ENCODE results near the gene TCP10L. TPM values are rescaled to one million over a fixed set of nuclear protein-coding genes. Genes with fewer than 3 reads are reported as not detected.

TCP10L gene
- total RNA-seq, 1 donor from 2014 or later, result 1.3 TPM

DNA sequence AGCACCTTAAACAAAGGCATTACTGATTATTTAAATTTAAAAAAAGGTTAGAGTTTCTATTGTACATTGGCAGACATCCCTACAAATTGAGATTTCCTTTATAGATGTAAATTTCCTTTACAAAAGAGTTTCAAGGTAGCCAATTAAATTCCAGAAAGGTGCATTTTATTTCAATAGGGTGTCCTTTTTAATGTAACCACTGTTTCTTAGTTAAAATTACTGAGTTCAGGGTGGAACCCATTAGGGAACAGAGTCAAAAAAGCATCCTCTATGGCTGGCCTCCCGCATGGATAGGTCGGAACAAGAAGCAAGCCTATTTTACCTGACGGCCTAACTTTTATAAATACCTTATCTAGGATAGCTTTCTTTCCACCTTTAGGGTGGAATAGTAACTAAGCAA, 24.4 kb downstream of the TCP10L start:
- Mint-ChIP-seq H3K36me3 (ENCODE audit: unreplicated experiment) (no peaks in the 10 kb centered on the region), H3K27ac (ENCODE audit: unreplicated experiment) (no peak overlapping the region), H3K27me3 (ENCODE audit: unreplicated experiment) (peaks cover 26% of the 10 kb centered on the region), H3K4me3 (ENCODE audit: unreplicated experiment) (no peak overlapping the region), H3K9me3 (ENCODE audit: unreplicated experiment) (peaks cover 15% of the 10 kb centered on the region), H3K4me1 (ENCODE audit: unreplicated experiment) (no peaks in the 10 kb centered on the region)
- TF ChIP-seq CTCF (IDR thresholded peaks at IDR 0.05), result no peak
- no peak for DNase-seq (ENCODE audit: extremely low spot score, unreplicated experiment)

- H3K4me3 Mint-ChIP-seq (ENCODE audit: unreplicated experiment), result no peak overlapping the region
- H3K36me3 Mint-ChIP-seq (ENCODE audit: unreplicated experiment), result no peaks in the 10 kb centered on the region
- H3K9me3 Mint-ChIP-seq (ENCODE audit: unreplicated experiment), result no peaks in the 10 kb centered on the region
- no peak overlapping the region for H3K27ac Mint-ChIP-seq (ENCODE audit: unreplicated experiment)
- no peak for TF ChIP-seq CTCF (IDR thresholded peaks at IDR 0.05)
- no peak for DNase-seq (ENCODE audit: extremely low spot score, unreplicated experiment)
- H3K27me3 Mint-ChIP-seq (ENCODE audit: unreplicated experiment), result peaks cover 23% of the 10 kb centered on the region
- H3K4me1 Mint-ChIP-seq (ENCODE audit: unreplicated experiment), result no peaks in the 10 kb centered on the region
Observed at GRCh38 chr21:32559006-32559610, 26.2 kb downstream of the TCP10L start.

DNA sequence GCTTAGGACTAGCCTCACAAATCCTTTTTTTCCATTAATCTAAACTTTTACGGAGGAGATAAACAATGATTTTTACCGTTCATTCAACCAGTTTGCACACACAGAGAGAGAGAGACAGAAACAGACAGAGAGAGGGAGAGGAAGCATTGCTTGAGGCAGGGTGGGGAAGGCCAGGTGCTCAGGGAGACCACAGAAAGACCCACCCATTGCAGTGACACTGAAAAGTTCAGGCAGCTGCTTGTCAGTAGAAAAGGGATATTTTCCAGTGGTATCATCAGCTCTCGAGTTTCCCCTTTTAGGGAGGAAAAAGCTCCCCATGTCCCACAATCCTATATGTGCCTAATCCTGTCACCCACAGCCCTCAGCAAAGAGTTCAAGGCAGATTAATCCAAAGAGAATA, 27.2 kb downstream of the TCP10L start:
- TF ChIP-seq CTCF (IDR thresholded peaks at IDR 0.05), result no peak
- Mint-ChIP-seq H3K4me3 (ENCODE audit: unreplicated experiment) (no peak overlapping the region), H3K27me3 (ENCODE audit: unreplicated experiment) (peaks cover 23% of the 10 kb centered on the region), H3K36me3 (ENCODE audit: unreplicated experiment) (no peaks in the 10 kb centered on the region), H3K27ac (ENCODE audit: unreplicated experiment) (no peak overlapping the region), H3K9me3 (ENCODE audit: unreplicated experiment) (no peaks in the 10 kb centered on the region), H3K4me1 (ENCODE audit: unreplicated experiment) (no peaks in the 10 kb centered on the region)
- DNase-seq (ENCODE audit: extremely low spot score, unreplicated experiment), result no peak

DNA sequence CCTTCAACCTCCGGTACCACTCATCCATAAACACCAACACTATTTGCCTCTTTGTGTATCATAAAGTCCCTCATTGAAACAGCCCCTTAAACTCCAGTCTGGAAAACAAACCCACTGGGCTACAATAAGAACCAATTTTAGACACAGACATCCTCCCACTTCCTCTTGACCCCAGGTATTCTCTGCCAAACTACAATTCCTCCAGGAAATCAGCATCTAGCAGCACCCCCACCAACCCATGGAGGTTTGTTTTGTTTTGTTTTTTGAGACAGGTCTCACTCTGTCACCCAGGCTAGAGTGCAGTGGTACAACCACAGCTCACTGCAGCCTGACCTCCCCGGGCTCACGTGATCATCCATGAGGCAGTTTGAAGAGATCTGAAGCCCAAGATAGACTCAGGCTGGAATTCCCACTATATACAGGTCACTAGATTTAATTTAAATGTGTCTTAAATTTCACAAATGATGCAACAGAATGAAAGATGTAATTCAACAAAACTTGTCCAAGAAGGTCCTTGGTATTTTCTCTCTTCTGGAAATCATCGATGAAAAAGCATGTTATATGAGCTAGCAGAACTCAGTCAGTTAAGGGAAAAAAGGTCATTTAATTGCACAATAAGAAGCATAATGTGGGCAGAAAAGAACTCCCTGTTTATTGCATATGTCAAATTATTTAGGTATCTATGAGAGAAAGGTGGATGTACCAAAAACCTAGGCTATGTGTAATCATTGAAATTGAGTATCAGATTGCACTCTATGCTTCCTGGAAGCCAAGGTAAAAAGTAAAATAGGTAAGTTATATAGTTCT, 30.3 kb downstream of the TCP10L start:
- no peaks in the 10 kb centered on the region for H3K9me3 Mint-ChIP-seq (ENCODE audit: unreplicated experiment)
- no peak for TF ChIP-seq CTCF (IDR thresholded peaks at IDR 0.05)
- H3K4me1 Mint-ChIP-seq (ENCODE audit: unreplicated experiment), result no peaks in the 10 kb centered on the region
- no peak overlapping the region for H3K4me3 Mint-ChIP-seq (ENCODE audit: unreplicated experiment)
- no peak overlapping the region for H3K27ac Mint-ChIP-seq (ENCODE audit: unreplicated experiment)
- H3K27me3 Mint-ChIP-seq (ENCODE audit: unreplicated experiment), result peaks cover 28% of the 10 kb centered on the region
- no peak for DNase-seq (ENCODE audit: extremely low spot score, unreplicated experiment)
- H3K36me3 Mint-ChIP-seq (ENCODE audit: unreplicated experiment), result peaks cover 1% of the 10 kb centered on the region

GRCh38 chr21:32549886-32550285, 35.4 kb downstream of the TCP10L start:
- Mint-ChIP-seq H3K36me3 (ENCODE audit: unreplicated experiment) (peaks cover 1% of the 10 kb centered on the region), H3K27me3 (ENCODE audit: unreplicated experiment) (peaks cover 35% of the 10 kb centered on the region), H3K27ac (ENCODE audit: unreplicated experiment) (no peak overlapping the region), H3K4me1 (ENCODE audit: unreplicated experiment) (no peaks in the 10 kb centered on the region), H3K9me3 (ENCODE audit: unreplicated experiment) (no peaks in the 10 kb centered on the region), H3K4me3 (ENCODE audit: unreplicated experiment) (no peak overlapping the region)
- no peak for TF ChIP-seq CTCF (IDR thresholded peaks at IDR 0.05)
- DNase-seq (ENCODE audit: extremely low spot score, unreplicated experiment), result peak; percentile 73
